Smooth muscle cell (in vitro differentiated cells): Measurements from ENCODE around the gene LYPD6B. TPM values are rescaled to one million over a fixed set of nuclear protein-coding genes. Genes with fewer than 3 reads are reported as not detected.

Source experiments
- DNase-seq: peaks from one replicate; lab custom pipeline; 2025; ENCODE audit not compliant: unreplicated experiment; lab: John Stamatoyannopoulos, UW
- H2AFZ ChIP-seq: fragments of 200-600 bp; sonication (generic); 2 replicates; pipeline ENCODE4 v1.6.0; 2016; ENCODE audit warnings: antibody characterized with exemption, low read depth, mild to moderate bottlenecking
- H3F3A ChIP-seq: fragments of 200-600 bp; sonication (generic); 2 replicates; pipeline ENCODE4 v1.6.0; 2017; ENCODE audit warnings: antibody characterized with exemption, low read depth
- H3K27ac ChIP-seq: fragments of 200-600 bp; sonication (generic); 2 replicates; pipeline ENCODE4 v1.5.1; 2016; ENCODE audit warnings: low read depth, mild to moderate bottlenecking
- H3K27me3 ChIP-seq: fragments of 200-600 bp; sonication (generic); 2 replicates; pipeline ENCODE4 v1.6.1; 2016; ENCODE audit warnings: low read depth, mild to moderate bottlenecking
- H3K36me3 ChIP-seq: fragments of 200-600 bp; sonication (generic); 2 replicates; pipeline ENCODE4 v1.5.1; 2016; ENCODE audit warnings: low read depth
- H3K4me1 ChIP-seq: fragments of 200-600 bp; sonication (generic); 2 replicates; pipeline ENCODE4 v1.5.1; 2016; ENCODE audit warnings: low read depth
- H3K4me2 ChIP-seq: fragments of 200-600 bp; sonication (generic); 2 replicates; pipeline ENCODE4 v1.6.0; 2016; ENCODE audit warnings: mild to moderate bottlenecking
- H3K4me3 ChIP-seq: fragments of 200-600 bp; sonication (generic); 2 replicates; pipeline ENCODE4 v1.5.1; 2016; ENCODE audit warnings: mild to moderate bottlenecking
- H3K79me2 ChIP-seq: fragments of 200-600 bp; sonication (generic); 2 replicates; pipeline ENCODE4 v1.6.0; 2016; ENCODE audit warnings: low read depth, mild to moderate bottlenecking
- H3K9ac ChIP-seq: fragments of 200-600 bp; sonication (generic); 2 replicates; pipeline ENCODE4 v1.6.0; 2016; ENCODE audit warnings: low read depth
- H3K9me3 ChIP-seq: fragments of 200-600 bp; sonication (generic); replicated peaks from 2 replicates; pipeline ENCODE4 v1.5.1; 2016; ENCODE audit warnings: low read depth
- H4K20me1 ChIP-seq: fragments of 200-600 bp; sonication (generic); 2 replicates; pipeline ENCODE4 v1.6.0; 2016; ENCODE audit warnings: low read depth
- WGBS: methylation state at CpG from one replicate; pipeline ENCODE4 v1.1.7; 2016; ENCODE audit warnings: low lambda C conversion rate; 5-methylcytosine and 5-hydroxymethylcytosine counted together
- polyA plus RNA-seq: library from polyadenylated mRNA; unstranded; fragments of >200 nt; fragmentation: Nextera tagmentation; extraction: Ambion mirVana; gene quantifications from 2 replicates; pipeline ENCODE4 v1.2.1, GENCODE V29; 2016
- total RNA-seq: library from RNA; depleted of rRNA; stranded (reverse); fragments of >200 nt; gene quantifications from 2 replicates; pipeline ENCODE4 v1.2.3, GENCODE V29; 2014
- TF ChIP-seq, protein P1 (sequence below): fragments of 200-600 bp; sonication (generic); IDR thresholded peaks from 2 replicates; pipeline ENCODE4 v1.5.1; 2017; ENCODE audit warnings: borderline replicate concordance, mild to moderate bottlenecking, antibody characterized with exemption; ENCODE audit not compliant: insufficient read depth, poor library complexity, severe bottlenecking

Gene LYPD6B
- total and polyA plus RNA-seq, 2 experiments from 2014 or later, result 4.9 to 10.6 TPM

DNA sequence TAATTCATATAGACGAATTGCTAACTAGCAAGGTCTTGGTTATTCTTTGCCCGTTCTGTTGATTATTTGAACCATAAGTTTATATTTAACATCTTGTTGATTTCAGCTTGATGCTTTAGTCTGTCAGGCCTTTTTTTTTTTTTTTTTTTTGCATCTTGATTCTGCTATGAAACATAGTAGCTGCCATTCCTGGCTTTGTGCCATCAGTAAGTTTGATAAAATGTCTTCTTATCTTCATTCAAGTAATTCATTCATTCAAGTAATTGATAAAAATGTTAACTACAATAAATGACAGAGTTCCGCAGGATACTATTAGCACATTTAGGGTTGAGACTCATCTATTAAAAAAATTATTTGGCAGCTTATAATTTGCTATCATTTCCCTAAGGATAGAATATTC lies 134.7 kb downstream of the LYPD6B start:
- no peaks in the 10 kb centered on the region for H3K9me3 ChIP-seq
- H3K27ac ChIP-seq, result no peak overlapping the region
- peaks cover under 1% of the 10 kb centered on the region for H3K27me3 ChIP-seq
- no peaks in the 10 kb centered on the region for H3F3A ChIP-seq
- no peaks in the 10 kb centered on the region for H3K79me2 ChIP-seq
- DNase-seq, result no peak
- H4K20me1 ChIP-seq, result no peaks in the 10 kb centered on the region
- WGBS, result 93% methylated on average over 3 of the region's 3 CpGs
- H3K4me2 ChIP-seq, result no peak overlapping the region
- no peak overlapping the region for H2AFZ ChIP-seq
- H3K9ac ChIP-seq, result no peak overlapping the region
- no peaks in the 10 kb centered on the region for H3K4me1 ChIP-seq
- TF ChIP-seq, protein P1, sequence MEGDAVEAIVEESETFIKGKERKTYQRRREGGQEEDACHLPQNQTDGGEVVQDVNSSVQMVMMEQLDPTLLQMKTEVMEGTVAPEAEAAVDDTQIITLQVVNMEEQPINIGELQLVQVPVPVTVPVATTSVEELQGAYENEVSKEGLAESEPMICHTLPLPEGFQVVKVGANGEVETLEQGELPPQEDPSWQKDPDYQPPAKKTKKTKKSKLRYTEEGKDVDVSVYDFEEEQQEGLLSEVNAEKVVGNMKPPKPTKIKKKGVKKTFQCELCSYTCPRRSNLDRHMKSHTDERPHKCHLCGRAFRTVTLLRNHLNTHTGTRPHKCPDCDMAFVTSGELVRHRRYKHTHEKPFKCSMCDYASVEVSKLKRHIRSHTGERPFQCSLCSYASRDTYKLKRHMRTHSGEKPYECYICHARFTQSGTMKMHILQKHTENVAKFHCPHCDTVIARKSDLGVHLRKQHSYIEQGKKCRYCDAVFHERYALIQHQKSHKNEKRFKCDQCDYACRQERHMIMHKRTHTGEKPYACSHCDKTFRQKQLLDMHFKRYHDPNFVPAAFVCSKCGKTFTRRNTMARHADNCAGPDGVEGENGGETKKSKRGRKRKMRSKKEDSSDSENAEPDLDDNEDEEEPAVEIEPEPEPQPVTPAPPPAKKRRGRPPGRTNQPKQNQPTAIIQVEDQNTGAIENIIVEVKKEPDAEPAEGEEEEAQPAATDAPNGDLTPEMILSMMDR, result no peak
- no peaks in the 10 kb centered on the region for H3K36me3 ChIP-seq
- no peak overlapping the region for H3K4me3 ChIP-seq

DNA sequence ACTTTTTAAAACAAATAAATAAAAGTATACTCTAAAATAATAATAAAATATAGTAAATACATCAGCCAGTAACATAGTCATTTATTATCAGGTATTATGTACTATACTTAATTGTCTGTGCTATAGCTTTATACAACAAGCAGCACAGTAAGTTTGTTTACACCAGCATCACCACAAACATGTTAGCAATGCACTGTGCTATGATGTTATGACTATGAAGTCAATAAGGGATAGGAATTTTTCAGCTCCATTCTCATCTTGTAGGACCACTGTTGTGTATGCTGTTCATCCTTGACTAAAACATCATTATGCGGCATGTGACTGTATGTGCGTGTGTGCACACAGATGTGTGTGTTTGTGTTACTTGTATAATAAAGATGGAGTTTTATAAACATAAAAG lies 137.5 kb downstream of the LYPD6B start:
- no peaks in the 10 kb centered on the region for H3K79me2 ChIP-seq
- no peak overlapping the region for H3K27ac ChIP-seq
- 95% methylated on average over 2 of the region's 2 CpGs for WGBS
- no peaks in the 10 kb centered on the region for H4K20me1 ChIP-seq
- H3K9ac ChIP-seq, result no peak overlapping the region
- no peaks in the 10 kb centered on the region for H3K36me3 ChIP-seq
- H3K4me3 ChIP-seq, result no peak overlapping the region
- DNase-seq, result no peak
- H3K4me2 ChIP-seq, result no peak overlapping the region
- H3F3A ChIP-seq, result no peaks in the 10 kb centered on the region
- TF ChIP-seq, protein P1, result no peak
- H3K4me1 ChIP-seq, result no peaks in the 10 kb centered on the region
- no peaks in the 10 kb centered on the region for H3K9me3 ChIP-seq
- H3K27me3 ChIP-seq, result peaks cover 9% of the 10 kb centered on the region
- H2AFZ ChIP-seq, result no peak overlapping the region

DNA sequence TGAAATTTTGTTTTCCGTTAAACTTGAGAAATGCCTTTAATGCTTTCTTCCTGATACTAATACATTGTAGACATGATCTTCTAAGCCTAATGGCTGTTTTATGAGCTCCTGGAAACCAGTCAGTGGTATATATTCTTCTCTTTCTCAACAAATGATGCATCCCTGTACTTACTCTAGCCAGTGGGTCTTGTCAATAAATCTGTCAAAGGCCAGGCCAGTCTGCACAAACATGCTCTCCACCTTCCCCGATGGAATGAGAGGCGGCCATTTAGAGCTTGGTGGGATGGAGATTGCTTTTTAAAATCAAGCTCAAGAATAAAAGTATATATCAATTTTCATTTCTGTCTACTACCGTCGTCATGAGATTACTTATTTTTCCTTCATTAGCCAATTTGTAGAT lies 140.1 kb downstream of the LYPD6B start:
- Histone ChIP-seq H3K36me3 (no peaks in the 10 kb centered on the region), H3F3A (no peaks in the 10 kb centered on the region), H2AFZ (no peak overlapping the region), H3K4me3 (no peak overlapping the region), H3K4me2 (no peak overlapping the region), H3K27ac (no peak overlapping the region), H3K4me1 (no peaks in the 10 kb centered on the region), H3K9ac (no peak overlapping the region), H3K9me3 (no peaks in the 10 kb centered on the region), H3K27me3 (peaks cover 20% of the 10 kb centered on the region), H3K79me2 (no peaks in the 10 kb centered on the region), H4K20me1 (no peaks in the 10 kb centered on the region)
- no peak for DNase-seq
- WGBS, result 69% methylated on average over 5 of the region's 5 CpGs
- TF ChIP-seq, protein P1, result no peak

DNA sequence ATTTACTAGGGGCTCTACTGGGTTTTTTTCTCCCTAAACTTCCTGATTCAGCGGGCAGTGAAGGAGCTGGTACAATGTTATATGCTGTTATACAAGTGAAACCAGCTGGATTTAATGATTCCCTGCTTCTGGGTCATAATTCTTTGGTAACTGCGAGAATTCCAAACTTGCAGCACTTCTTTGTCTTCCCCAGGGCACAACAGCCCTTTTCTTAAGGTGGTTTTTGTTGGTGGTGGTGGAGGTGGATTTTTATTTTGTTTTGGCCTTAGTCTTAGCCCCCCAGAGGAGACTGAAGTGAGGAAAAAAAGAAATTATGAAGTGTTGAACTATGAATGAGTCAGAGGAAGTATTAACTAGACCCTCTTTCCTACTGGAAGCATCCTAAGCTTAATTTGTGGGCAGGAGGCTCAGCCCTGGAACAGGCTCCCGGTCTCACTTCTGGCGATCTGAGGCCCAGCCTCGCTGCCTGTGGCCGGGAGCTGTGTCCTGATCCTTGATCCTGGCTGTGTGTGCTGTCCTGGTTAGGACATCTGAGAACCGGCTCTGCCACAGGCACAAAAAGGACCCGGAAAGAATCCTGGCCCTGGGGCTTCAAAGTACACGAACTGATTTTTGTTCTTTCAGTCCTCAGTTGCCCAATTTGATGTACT lies 141.9 kb downstream of the LYPD6B start:
- TF ChIP-seq, protein P1, result no peak
- 43% methylated on average over 9 of the region's 9 CpGs for WGBS
- Histone ChIP-seq H3K4me1 (no peaks in the 10 kb centered on the region), H3K9ac (no peak overlapping the region), H3K9me3 (no peaks in the 10 kb centered on the region), H2AFZ (no peak overlapping the region), H3K4me2 (peak overlapping the region; percentile 37), H3K4me3 (no peak overlapping the region), H3K79me2 (no peaks in the 10 kb centered on the region), H3F3A (no peaks in the 10 kb centered on the region), H3K27ac (peak overlapping the region; percentile 9), H3K36me3 (no peaks in the 10 kb centered on the region), H4K20me1 (no peaks in the 10 kb centered on the region), H3K27me3 (peaks cover 25% of the 10 kb centered on the region)
- DNase-seq, result no peak
